HG03521 (cell line): ENCODE data around the gene GIMAP7.
"Not testable (repeated sequence)": the region's sequence is repeated elsewhere in the genome, so short reads cannot be mapped to it uniquely, and the experiment has no call there.

ENCODE experiments used
- ATAC-seq: cut with Tn5 transposase; IDR thresholded peaks from one replicate; pipeline ENCODE4 v1.9.1; 2021; ENCODE audit warnings: mild to moderate bottlenecking, moderate library complexity; ENCODE audit not compliant: unreplicated experiment

The GIMAP7 gene

GRCh38 chr7:150514748-150515222 is at the start of gene GIMAP7:
Gene GIMAP7 (plus strand): TSS chr7:150514872. CDS start chr7:150519975, 5,103 bp downstream.
- ATAC-seq: peak; percentile 59

- no peak for ATAC-seq
These were observed 49.7 kb upstream of the GIMAP7 start for GRCh38 chr7:150464962-150465361.

GRCh38 chr7:150465414-150465813 is 49.3 kb upstream of the GIMAP7 start:
- no peak for ATAC-seq

GRCh38 chr7:150466477-150466876 is 48.2 kb upstream of the GIMAP7 start:
- ATAC-seq: no peak

- no peak for ATAC-seq
These were observed 46.4 kb upstream of the GIMAP7 start for GRCh38 chr7:150468241-150468640.

GRCh38 chr7:150471886-150472285 is 42.8 kb upstream of the GIMAP7 start:
- ATAC-seq: no peak

GRCh38 chr7:150473902-150474301 is 40.8 kb upstream of the GIMAP7 start:
- no peak for ATAC-seq

- ATAC-seq: no peak
These were observed 38.4 kb upstream of the GIMAP7 start for GRCh38 chr7:150476285-150476684.

GRCh38 chr7:150476819-150477631 is 37.6 kb upstream of the GIMAP7 start:
- ATAC-seq: no peak

- ATAC-seq: no peak
These were observed 35.5 kb upstream of the GIMAP7 start for GRCh38 chr7:150479023-150479716.

GRCh38 chr7:150481186-150481920 is 33.3 kb upstream of the GIMAP7 start:
- ATAC-seq: no peak

- ATAC-seq: no peak
These were observed 32.8 kb upstream of the GIMAP7 start for GRCh38 chr7:150481922-150482321.

- not testable (repeated sequence) for ATAC-seq
These were observed 31.2 kb upstream of the GIMAP7 start for GRCh38 chr7:150483514-150483913.

- not testable (repeated sequence) for ATAC-seq
These were observed 30.6 kb upstream of the GIMAP7 start for GRCh38 chr7:150484071-150484470.

GRCh38 chr7:150487625-150488024 is 27.0 kb upstream of the GIMAP7 start:
- ATAC-seq: no peak

GRCh38 chr7:150489782-150490181 is 24.9 kb upstream of the GIMAP7 start:
- ATAC-seq: no peak

GRCh38 chr7:150493442-150493841 is 21.2 kb upstream of the GIMAP7 start:
- ATAC-seq: not testable (repeated sequence)

- no peak for ATAC-seq
These were observed 12.2 kb upstream of the GIMAP7 start for GRCh38 chr7:150502519-150502918.

- no peak for ATAC-seq
These were observed 11.5 kb upstream of the GIMAP7 start for GRCh38 chr7:150503155-150503554.

- ATAC-seq: no peak
These were observed 11.1 kb upstream of the GIMAP7 start for GRCh38 chr7:150503581-150503980.

- ATAC-seq: no peak
These were observed 6.6 kb upstream of the GIMAP7 start for GRCh38 chr7:150507947-150508602.
